Measurements from ENCODE around the gene CIPC. TPM values are rescaled to one million over a fixed set of nuclear protein-coding genes. Genes with fewer than 3 reads are reported as not detected.

Gene CIPC
- total and polyA plus RNA-seq, 2 of the 13 experiments (the other 11 are each of a cell fraction or from before 2014, with no cell fraction given) = 7.6 to 13.9 TPM

GRCh38 chr14:77053046-77053841 lies 44.8 kb upstream of the CIPC start (continued):
- TF ChIP-seq ZNF607 (CRISPR knock-in tag; IDR thresholded peaks at IDR 0.05; ENCODE audit: borderline replicate concordance) = no peak
- TF ChIP-seq BORCS8-MEF2B (CRISPR knock-in tag; IDR thresholded peaks at IDR 0.05) = no peak
- no peak for TF ChIP-seq MTF1 (CRISPR knock-in tag; IDR thresholded peaks at IDR 0.05)
- no peak for TF ChIP-seq TRIM22 (IDR thresholded peaks at IDR 0.05)
- TF ChIP-seq CCDC6 (CRISPR knock-in tag; IDR thresholded peaks at IDR 0.05) = 0 out of 2 replicates have a peak, but pooled peaks have one; percentile 46
- no peak for TF ChIP-seq SP2 (CRISPR knock-in tag; IDR thresholded peaks at IDR 0.05)
- no peak for TF ChIP-seq SCMH1 (CRISPR knock-in tag; IDR thresholded peaks at IDR 0.05; ENCODE audit: borderline replicate concordance)
- TF ChIP-seq PAX8 (CRISPR knock-in tag; IDR thresholded peaks at IDR 0.05; ENCODE audit: borderline replicate concordance) = no peak
- TF ChIP-seq SP1 (IDR thresholded peaks at IDR 0.05) = no peak
- no peak for TF ChIP-seq SP1 (CRISPR knock-in tag; IDR thresholded peaks at IDR 0.05)
- no peak for TF ChIP-seq PHB2 (IDR thresholded peaks at IDR 0.05; ENCODE audit: partially characterized antibody)
- no peak for TF ChIP-seq ZNF644 (CRISPR knock-in tag; IDR thresholded peaks at IDR 0.05; ENCODE audit: low read depth)
- peak; percentile 99 for TF ChIP-seq ZBTB7B (CRISPR knock-in tag; IDR thresholded peaks at IDR 0.05)
- TF ChIP-seq ZNF761 (CRISPR knock-in tag; conservative IDR thresholded peaks at IDR 0.05) = no peak
- TF ChIP-seq RFX3 (CRISPR knock-in tag; IDR thresholded peaks at IDR 0.05) = no peak
- TF ChIP-seq TEAD3 (CRISPR knock-in tag; optimal IDR thresholded peaks at IDR 0.05; ENCODE audit: borderline replicate concordance) = no peak
- no peak for TF ChIP-seq NFRKB (IDR thresholded peaks at IDR 0.05)
- no peak for TF ChIP-seq SYNCRIP (IDR thresholded peaks at IDR 0.05; ENCODE audit: insufficient read depth, low read depth, low read length)
- TF ChIP-seq SRF (IDR thresholded peaks at IDR 0.05; ENCODE audit: low read depth, low read length) = no peak
- TF ChIP-seq CCAR2 (optimal IDR thresholded peaks at IDR 0.05; ENCODE audit: low read depth, low read length) = no peak
- TF ChIP-seq NRL (CRISPR knock-in tag; IDR thresholded peaks at IDR 0.05; ENCODE audit: borderline replicate concordance) = no peak
- TF ChIP-seq ZFP62 (CRISPR knock-in tag; IDR thresholded peaks at IDR 0.05) = no peak
- no peak for TF ChIP-seq IKZF5 (CRISPR knock-in tag; IDR thresholded peaks at IDR 0.05)
- no peak for TF ChIP-seq EHMT2 (IDR thresholded peaks at IDR 0.05; ENCODE audit: borderline replicate concordance, low read depth, low read length)
- no peak for TF ChIP-seq CAMTA2 (CRISPR knock-in tag; IDR thresholded peaks at IDR 0.05; ENCODE audit: borderline replicate concordance)
- TF ChIP-seq HOMEZ (CRISPR knock-in tag; IDR thresholded peaks at IDR 0.05; ENCODE audit: low read depth) = no peak
- no peak for TF ChIP-seq MXD3 (CRISPR knock-in tag; IDR thresholded peaks at IDR 0.05)
- TF ChIP-seq EP300 (IDR thresholded peaks at IDR 0.05; ENCODE audit: low read depth in 2 of 2, low read length in 2 of 2) = no peak
- no peak for TF ChIP-seq EP300 (CRISPR knock-in tag; IDR thresholded peaks at IDR 0.05; ENCODE audit: borderline replicate concordance)
- TF ChIP-seq ARNTL (CRISPR knock-in tag; IDR thresholded peaks at IDR 0.05) = no peak
